HG03097 (cell line): ENCODE results near the gene NAALADL2.
"Not testable (repeated sequence)": the region's sequence is repeated elsewhere in the genome, so short reads cannot be mapped to it uniquely, and the experiment has no call there.

Experiments used
- ATAC-seq: cut with Tn5 transposase; IDR thresholded peaks from one replicate; pipeline ENCODE4 v1.9.1; 2021; ENCODE audit not compliant: unreplicated experiment, low FRiP score

The NAALADL2 gene

GRCh38 chr3:175521406-175521805 is 662.3 kb downstream of the NAALADL2 start:
- ATAC-seq: no peak

- ATAC-seq: no peak
Measured at GRCh38 chr3:175526191-175526590, 667.1 kb downstream of the NAALADL2 start.

GRCh38 chr3:175526609-175527280 is 667.6 kb downstream of the NAALADL2 start:
- ATAC-seq: no peak

GRCh38 chr3:175528693-175529092 is 669.6 kb downstream of the NAALADL2 start:
- not testable (repeated sequence) for ATAC-seq

GRCh38 chr3:175535351-175535750 is 676.2 kb downstream of the NAALADL2 start:
- no peak for ATAC-seq

GRCh38 chr3:175546115-175546514 is 687.0 kb downstream of the NAALADL2 start:
- ATAC-seq: no peak

- no peak for ATAC-seq
Measured at GRCh38 chr3:175552929-175553328, 693.8 kb downstream of the NAALADL2 start.

- no peak for ATAC-seq
Measured at GRCh38 chr3:175554801-175555200, 695.7 kb downstream of the NAALADL2 start.

- ATAC-seq: no peak
Measured at GRCh38 chr3:175558261-175558660, 699.1 kb downstream of the NAALADL2 start.

- no peak for ATAC-seq
Measured at GRCh38 chr3:175564363-175564762, 705.2 kb downstream of the NAALADL2 start.

GRCh38 chr3:175571096-175571495 is 712.0 kb downstream of the NAALADL2 start:
- no peak for ATAC-seq

GRCh38 chr3:175573226-175573625 is 714.1 kb downstream of the NAALADL2 start:
- ATAC-seq: no peak

GRCh38 chr3:175580318-175580717 is 721.2 kb downstream of the NAALADL2 start:
- ATAC-seq: no peak

- no peak for ATAC-seq
Measured at GRCh38 chr3:175585898-175586297, 726.8 kb downstream of the NAALADL2 start.

- no peak for ATAC-seq
Measured at GRCh38 chr3:175590745-175591144, 731.6 kb downstream of the NAALADL2 start.

GRCh38 chr3:175591375-175591774 is 732.2 kb downstream of the NAALADL2 start:
- no peak for ATAC-seq

- no peak for ATAC-seq
Measured at GRCh38 chr3:175593331-175593730, 734.2 kb downstream of the NAALADL2 start.

- ATAC-seq: no peak
Measured at GRCh38 chr3:175598740-175599139, 739.6 kb downstream of the NAALADL2 start.

- no peak for ATAC-seq
Measured at GRCh38 chr3:175601521-175601920, 742.4 kb downstream of the NAALADL2 start.

- ATAC-seq: no peak
Measured at GRCh38 chr3:175605851-175606250, 746.7 kb downstream of the NAALADL2 start.

- ATAC-seq: no peak
Measured at GRCh38 chr3:175606650-175607318, 747.6 kb downstream of the NAALADL2 start.

GRCh38 chr3:175608356-175608755 is 749.2 kb downstream of the NAALADL2 start:
- no peak for ATAC-seq
